ENCODE measurements around the gene RPTOR.
"Not testable (repeated sequence)": the region's sequence is repeated elsewhere in the genome, so short reads cannot be mapped to it uniquely, and the experiment has no call there.

Gene RPTOR

GRCh38 chr17:80730739-80731138, 186.1 kb downstream of the RPTOR start:
- H3K27ac ChIP-seq, result no peak overlapping the region
- no peak for DNase-seq (ENCODE audit: low read depth, low spot score)

GRCh38 chr17:80731323-80731722, 186.7 kb downstream of the RPTOR start:
- no peak for DNase-seq (ENCODE audit: low read depth, low spot score)
- no peak overlapping the region for H3K27ac ChIP-seq

GRCh38 chr17:80732268-80732667, 187.6 kb downstream of the RPTOR start:
- no peak for DNase-seq (ENCODE audit: low read depth, low spot score)
- no peak overlapping the region for H3K27ac ChIP-seq

- DNase-seq (ENCODE audit: low read depth, low spot score), result no peak
- no peak overlapping the region for H3K27ac ChIP-seq
Observed at GRCh38 chr17:80737106-80738019, 192.7 kb downstream of the RPTOR start.

- DNase-seq (ENCODE audit: low read depth, low spot score), result no peak
- H3K27ac ChIP-seq, result no peak overlapping the region
Observed at GRCh38 chr17:80738020-80738808, 193.6 kb downstream of the RPTOR start.

- no peak overlapping the region for H3K27ac ChIP-seq
- no peak for DNase-seq (ENCODE audit: low read depth, low spot score)
Observed at GRCh38 chr17:80738987-80739730, 194.5 kb downstream of the RPTOR start.

- no peak for DNase-seq (ENCODE audit: low read depth, low spot score)
- H3K27ac ChIP-seq, result no peak overlapping the region
Observed at GRCh38 chr17:80740141-80740540, 195.5 kb downstream of the RPTOR start.

GRCh38 chr17:80742091-80742490, 197.5 kb downstream of the RPTOR start:
- H3K27ac ChIP-seq, result no peak overlapping the region
- DNase-seq (ENCODE audit: low read depth, low spot score), result no peak

GRCh38 chr17:80742581-80743180, 198.0 kb downstream of the RPTOR start:
- H3K27ac ChIP-seq, result no peak overlapping the region
- DNase-seq (ENCODE audit: low read depth, low spot score), result no peak

GRCh38 chr17:80743181-80743771, 198.6 kb downstream of the RPTOR start:
- DNase-seq (ENCODE audit: low read depth, low spot score), result no peak
- H3K27ac ChIP-seq, result no peak overlapping the region

GRCh38 chr17:80743973-80744372, 199.3 kb downstream of the RPTOR start:
- DNase-seq (ENCODE audit: low read depth, low spot score); H3K27ac ChIP-seq: not testable (repeated sequence)

GRCh38 chr17:80744725-80745124, 200.1 kb downstream of the RPTOR start:
- not testable (repeated sequence) for DNase-seq (ENCODE audit: low read depth, low spot score); H3K27ac ChIP-seq

GRCh38 chr17:80745183-80745582, 200.5 kb downstream of the RPTOR start:
- DNase-seq (ENCODE audit: low read depth, low spot score), result no peak

GRCh38 chr17:80746262-80746935, 201.8 kb downstream of the RPTOR start:
- no peak for DNase-seq (ENCODE audit: low read depth, low spot score)

More at GRCh38 chr17:80745183-80745582, 200.5 kb downstream of the RPTOR start:
- no peak overlapping the region for H3K27ac ChIP-seq

GRCh38 chr17:80747469-80747868, 202.8 kb downstream of the RPTOR start:
- H3K27ac ChIP-seq, result no peak overlapping the region

More at GRCh38 chr17:80746262-80746935, 201.8 kb downstream of the RPTOR start:
- H3K27ac ChIP-seq, result no peak overlapping the region

GRCh38 chr17:80749611-80750010, 205.0 kb downstream of the RPTOR start:
- H3K27ac ChIP-seq, result no peak overlapping the region

More at GRCh38 chr17:80747469-80747868, 202.8 kb downstream of the RPTOR start:
- no peak for DNase-seq (ENCODE audit: low read depth, low spot score)

GRCh38 chr17:80750263-80750662, 205.6 kb downstream of the RPTOR start:
- no peak for DNase-seq (ENCODE audit: low read depth, low spot score)
- H3K27ac ChIP-seq, result no peak overlapping the region

More at GRCh38 chr17:80749611-80750010, 205.0 kb downstream of the RPTOR start:
- DNase-seq (ENCODE audit: low read depth, low spot score), result no peak

GRCh38 chr17:80751070-80751945, 206.7 kb downstream of the RPTOR start:
- no peak overlapping the region for H3K27ac ChIP-seq
- DNase-seq (ENCODE audit: low read depth, low spot score), result no peak
